Activated CD4-positive, alpha-beta T cell treated with anti-CD3 and anti-CD28 coated beads for 4 hours (primary cell): ENCODE results near the gene TSHZ2.
"Not testable (repeated sequence)": the region's sequence is repeated elsewhere in the genome, so short reads cannot be mapped to it uniquely, and the experiment has no call there.

Experiments
- DNase-seq, 2 donors: peaks; one replicate each; pipeline ENCODE4 v3.0.0-alpha.2; 2020

The TSHZ2 gene

DNA sequence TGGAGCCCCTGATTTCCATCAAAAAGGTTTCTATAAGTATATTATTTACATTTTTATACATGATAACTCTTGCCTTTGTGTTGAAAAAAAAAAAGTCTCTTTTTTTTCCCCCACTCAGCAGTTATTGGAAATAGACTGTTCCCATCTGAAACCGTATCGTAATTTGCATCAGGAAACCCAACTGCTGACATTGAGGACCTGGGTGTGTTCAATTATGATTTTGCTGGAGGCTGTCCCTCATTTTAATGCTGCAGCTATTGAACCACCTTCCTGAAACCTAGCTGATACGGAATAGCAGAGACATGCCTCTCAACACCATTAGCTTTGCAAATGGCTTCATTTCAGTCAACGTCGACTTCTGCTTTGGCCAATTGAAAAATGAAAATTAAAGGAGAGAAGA is 522.6 kb downstream of the TSHZ2 start:
- DNase-seq, result no peak

DNA sequence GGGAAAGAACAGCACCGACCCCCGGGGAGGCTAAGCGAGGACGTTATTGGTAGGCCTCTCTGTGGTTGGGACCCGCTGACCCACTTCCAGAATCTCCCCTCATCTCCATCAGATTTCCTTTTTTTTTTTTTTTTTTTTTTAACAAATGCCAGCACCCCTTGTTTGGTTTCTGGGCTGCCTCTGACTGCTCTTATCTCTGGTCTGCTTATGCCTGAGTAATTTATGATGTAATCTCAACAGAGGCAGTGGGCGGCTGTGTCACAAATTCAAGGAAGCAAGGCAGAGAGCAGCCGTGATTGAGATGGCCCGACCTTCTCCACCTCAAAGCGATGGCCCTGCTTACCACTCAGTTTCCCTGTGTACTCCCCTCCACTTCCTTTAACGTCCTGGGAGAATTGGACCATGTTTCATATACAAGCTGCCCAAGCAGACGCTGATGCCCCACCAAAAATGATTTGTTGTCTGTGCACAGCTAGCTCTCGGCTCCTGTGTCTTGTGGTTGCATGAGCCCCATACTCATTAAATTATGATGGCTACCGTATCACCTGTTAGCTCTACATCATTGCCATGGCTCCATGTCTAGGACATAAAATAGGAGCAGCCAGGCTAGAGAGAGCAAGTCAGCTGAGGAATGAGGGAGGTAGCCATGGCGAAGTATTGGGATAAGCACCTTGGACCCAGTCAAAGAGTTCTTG is 523.4 kb downstream of the TSHZ2 start:
- DNase-seq, result no peak

DNA sequence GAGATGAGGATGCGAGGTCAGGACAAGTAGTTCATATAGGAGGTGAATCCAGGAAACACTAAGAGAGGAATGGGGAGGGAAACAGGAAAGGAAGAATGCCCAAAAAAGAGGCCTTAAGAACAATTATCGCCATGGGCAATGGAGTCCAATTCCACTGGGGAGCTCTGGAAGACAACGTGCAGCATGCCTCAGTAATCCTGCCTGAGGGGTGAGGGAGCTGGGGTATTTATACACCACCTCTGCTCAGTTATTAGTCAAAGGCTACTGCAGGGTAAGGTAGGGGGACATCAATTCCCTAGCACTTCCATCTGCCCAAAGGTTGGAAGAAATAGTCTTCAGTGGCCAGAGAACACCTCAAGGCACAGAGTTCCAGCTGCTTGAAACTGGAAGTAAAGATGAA is 525.1 kb downstream of the TSHZ2 start:
- DNase-seq, result no peak

DNA sequence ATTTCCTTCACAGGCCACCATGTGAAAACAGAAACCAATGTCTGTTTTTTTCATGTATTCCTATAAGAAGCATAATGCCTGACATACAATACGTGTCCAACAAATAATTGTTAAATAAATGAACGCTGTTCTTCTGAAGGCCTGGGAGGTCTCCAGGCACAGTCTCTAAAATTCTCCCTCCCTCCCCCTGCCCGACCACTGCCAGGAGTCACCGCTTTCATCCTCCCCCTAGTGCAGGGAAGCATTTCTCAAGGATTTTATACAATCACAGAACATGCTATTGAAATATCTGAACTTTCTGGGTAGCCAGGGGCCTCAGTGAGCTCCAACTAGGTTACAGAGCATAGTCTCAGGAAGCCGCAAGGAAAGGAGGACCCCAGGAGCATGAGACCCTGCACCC is 526.2 kb downstream of the TSHZ2 start:
- DNase-seq, result no peak

DNA sequence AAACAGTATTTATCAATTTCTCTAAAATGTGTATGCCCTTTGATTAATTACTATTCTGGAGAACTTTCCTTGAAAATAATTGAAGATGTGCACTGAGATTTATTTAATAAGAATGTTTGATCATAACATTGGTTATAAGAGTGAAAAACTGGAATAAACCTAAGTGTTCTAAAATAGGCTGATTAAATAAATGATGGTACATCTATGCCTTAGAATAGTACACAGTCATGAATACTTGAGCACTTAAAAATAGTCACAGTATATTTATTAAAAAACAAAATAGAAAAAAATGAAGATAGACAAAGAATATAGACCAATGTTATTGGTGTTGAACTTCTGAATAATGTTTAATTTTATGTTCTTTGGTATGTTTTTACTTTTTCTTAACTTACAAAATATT is 528.5 kb downstream of the TSHZ2 start:
- DNase-seq, result no peak

DNA sequence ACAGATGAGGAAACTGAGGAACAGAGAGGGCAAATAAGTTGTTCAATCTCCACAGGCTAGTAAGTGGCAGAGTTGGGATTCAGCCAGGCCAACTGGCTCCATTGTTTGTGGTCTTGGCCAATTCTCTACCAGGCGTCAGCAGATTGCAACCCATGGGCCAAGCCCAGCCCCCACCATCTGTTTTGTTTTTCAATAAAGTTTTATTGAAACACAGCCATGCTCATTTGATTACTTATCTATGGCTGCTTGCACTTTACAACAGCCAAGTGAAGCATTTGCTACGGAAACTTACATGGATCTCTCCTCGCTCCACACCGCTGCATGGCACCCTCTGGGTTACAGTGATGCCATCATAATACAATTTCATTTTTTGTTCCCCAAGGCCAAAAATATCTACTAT is 530.7 kb downstream of the TSHZ2 start:
- DNase-seq, result no peak

DNA sequence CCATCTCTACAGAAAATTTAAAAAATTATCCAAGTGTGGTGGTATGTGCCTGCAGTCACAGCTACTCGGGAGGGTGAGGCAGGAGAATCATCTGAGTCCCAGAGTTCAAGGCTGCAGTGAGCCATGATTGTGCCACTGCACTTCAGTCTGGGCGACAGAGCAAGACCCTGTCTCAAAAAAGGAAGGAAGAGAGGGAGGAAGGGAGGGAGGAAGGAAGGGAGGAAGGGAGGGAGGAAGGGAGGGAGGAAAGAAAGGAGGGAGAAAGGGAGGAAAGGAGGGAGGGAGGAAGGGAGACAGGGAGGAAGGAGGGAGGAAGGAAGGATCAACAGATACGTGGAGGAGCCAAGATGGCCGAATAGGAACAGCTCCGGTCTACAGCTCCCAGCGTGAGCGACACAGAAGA is 531.4 kb downstream of the TSHZ2 start:
- no peak for DNase-seq

DNA sequence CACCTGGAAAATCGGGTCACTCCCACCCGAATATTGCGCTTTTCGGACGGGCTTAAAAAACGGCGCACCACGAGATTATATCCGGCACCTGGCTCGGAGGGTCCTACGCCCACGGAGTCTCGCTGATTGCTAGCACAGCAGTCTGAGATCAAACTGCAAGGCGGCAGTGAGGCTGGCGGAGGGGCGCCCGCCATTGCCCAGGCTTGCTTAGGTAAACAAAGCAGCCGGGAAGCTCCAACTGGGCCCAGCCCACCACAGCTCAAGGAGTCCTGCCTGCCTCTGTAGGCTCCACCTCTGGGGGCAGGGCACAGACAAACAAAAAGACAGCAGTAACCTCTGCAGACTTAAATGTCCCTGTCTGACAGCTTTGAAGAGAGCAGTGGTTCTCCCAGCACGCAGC is 531.9 kb downstream of the TSHZ2 start:
- DNase-seq, result not testable (repeated sequence)

DNA sequence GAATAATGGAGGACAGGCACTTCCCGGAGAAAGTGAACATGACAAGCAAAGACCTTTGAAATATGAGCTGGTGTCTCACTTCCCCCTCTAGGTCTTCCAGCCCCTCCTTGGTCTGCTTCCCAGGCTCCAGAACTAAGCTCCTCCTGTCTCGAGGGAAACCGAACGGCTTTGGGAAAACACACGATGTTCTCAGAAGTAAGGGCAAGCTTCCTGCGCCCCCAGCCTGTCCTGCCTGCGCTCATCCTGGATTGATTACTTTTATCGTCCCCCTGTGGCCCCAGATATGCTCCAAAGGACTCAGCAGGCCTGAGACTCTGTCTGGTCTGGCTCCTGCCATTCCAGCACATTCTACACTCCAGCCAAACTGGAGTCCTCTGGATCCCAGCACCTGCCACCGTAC is 538.1 kb downstream of the TSHZ2 start:
- no peak for DNase-seq

DNA sequence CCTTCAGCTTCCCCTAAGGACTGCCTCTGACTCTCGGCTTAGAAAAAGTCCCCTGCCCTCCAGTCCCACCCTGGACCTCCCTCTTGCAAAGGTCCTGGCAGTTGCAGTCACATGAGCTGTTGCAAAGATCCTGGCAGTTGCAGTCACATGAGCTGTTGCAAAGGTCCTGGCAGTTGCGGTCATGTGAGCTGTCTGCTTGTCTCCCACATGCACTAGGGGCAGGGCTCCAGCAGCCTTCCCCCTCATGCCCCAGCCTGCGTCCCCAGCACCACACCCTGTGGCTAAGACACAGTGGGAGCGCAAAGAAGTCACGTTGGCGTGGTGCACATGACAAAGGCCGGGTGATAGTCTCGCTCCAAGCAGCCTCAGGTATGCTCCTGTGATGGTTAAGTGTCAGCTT is 538.5 kb downstream of the TSHZ2 start:
- DNase-seq, result no peak

DNA sequence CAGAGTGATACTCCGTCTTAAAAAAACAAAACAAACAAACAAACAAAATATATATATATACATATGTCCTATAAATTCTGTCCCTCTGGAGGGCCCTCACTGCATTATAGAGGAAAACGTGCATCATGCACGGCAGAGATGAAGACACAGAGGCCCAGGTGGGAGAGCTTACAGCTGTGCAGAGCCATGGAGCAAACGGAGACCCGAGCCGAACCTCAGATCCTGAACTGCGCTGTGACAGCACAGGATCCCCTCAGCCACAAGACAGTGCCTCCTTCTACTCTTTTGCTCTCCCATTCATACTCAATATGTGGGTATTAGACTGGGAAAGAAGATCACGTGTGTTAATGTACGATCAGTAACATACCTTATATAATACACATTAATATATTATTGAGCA is 539.9 kb downstream of the TSHZ2 start:
- no peak for DNase-seq

DNA sequence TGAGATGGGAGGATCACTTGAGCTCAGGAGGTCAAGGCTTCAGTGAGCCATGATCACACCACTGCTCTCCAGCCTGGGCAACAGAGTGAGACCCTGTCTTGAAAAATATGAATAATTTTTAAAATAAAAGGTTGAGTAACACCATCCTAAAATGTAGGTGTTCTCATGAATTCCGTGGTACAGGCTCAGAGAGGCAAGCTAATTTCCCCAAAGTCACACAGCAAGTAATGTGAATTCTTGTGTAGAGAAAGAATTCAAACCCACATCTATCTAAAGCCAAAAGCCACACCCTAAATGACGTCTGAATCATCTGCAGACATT is 541.0 kb downstream of the TSHZ2 start:
- no peak for DNase-seq

DNA sequence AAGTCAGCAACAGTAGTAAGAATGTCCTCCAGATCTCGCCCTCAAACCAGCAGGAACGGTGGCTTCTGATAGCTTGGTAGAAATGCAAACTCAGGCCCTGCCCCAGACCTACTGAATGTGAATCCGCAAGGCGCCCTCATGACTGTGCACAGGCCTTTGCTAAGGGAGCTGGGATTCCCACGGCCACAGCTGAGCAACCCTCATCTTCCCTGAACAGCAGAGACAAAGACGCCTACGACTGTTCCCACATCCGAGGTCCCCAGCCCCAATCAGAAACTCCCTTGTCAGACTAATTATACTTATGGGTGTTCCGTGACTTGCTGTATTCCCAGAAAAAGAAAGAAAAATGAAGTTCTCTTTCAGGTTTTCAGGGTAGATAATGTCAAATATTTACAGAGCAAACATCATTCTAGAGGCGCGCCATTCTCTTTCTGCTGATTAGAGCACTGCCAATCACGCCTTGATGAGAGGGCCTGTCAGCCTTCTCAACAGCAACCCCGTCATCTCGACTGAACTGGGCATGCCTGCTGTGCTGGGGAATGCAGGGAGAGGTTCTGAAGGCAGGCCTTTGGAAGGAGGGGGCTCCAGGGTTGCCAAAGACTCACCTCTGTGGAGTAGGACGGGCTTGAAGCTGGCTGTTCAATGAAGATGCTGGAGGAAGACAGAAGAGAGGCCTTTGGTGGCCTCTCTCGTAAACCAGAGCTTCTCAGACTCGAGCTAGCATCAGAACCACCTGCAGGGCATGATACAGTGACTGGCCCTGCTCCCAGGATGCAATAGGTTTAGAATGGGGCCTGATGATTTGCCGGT is 541.5 kb downstream of the TSHZ2 start:
- no peak for DNase-seq

DNA sequence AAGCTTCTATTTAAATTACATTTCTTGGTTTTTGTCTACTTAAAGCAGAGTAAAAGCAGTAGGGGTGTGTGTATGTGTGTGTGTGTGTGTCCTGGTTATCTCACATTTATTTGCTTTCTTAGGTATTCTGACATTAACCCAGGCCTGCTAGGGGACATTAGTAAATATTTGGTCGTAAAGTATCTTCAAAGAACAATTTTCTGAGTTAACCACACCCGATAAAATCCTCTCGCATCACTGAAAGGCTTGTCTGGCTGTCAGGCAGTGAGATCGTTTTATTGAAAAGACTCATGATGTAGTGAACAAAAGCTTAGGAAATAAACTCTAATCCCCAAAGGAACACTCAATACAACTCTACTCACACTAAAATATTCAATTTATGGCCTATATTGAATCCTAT is 543.6 kb downstream of the TSHZ2 start:
- no peak for DNase-seq

DNA sequence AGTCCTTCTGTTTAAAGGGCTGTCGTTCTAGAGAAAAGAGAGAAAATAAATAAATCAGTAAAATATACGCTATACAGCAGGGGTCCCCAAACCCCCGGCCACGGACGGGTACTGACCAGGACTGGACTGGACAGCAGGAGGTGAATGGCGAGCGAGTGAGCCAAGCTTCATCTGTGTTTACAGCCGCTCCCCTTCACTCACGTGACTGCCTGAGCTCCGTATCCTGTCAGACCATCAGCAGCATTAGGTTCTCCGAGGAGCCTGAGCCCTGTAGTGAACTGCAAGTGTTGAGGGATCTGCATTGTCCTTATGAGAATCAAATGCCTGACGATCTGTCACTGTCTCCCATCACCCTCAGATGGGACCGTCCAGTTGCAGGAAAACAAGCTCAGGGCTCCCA is 545.0 kb downstream of the TSHZ2 start:
- no peak for DNase-seq

DNA sequence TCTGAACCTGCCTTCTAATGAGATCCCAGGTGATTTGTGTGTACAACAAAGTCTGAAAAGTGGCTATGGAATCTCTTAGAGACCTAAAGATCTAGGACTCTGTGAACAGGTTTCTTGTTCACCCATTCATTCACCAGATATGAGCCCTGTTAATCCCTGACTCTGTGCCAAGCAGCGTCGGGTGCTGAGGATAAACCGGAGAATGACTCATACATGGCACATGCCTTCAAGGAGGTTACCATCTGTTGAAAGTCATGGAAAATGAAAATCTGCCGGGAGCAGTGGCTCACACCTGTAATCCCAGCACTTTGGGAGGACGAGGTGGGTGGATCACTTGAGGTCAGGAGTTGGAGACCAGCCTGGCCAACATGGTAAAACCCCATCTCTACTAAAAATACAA is 549.3 kb downstream of the TSHZ2 start:
- DNase-seq, result not testable (repeated sequence)

DNA sequence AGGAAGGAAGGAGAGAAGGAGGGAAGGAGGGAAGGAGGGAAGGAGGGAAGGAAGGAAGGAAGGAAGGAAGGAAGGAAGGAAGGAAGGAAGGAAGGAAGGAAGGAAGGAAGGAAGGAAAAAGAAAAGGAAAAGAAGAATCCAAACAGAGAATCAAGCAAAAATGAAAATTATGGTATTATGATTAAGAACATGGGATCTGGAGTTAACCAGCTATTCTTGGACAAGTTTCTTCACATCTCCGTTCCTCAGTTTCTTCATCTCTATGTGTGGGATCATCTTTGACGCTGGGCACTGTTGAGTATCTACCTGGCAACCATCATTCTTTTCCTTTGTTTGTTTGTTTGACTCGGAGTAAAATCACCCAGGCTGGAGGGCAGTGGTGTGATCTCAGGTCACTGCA is 549.9 kb downstream of the TSHZ2 start:
- DNase-seq, result no peak

DNA sequence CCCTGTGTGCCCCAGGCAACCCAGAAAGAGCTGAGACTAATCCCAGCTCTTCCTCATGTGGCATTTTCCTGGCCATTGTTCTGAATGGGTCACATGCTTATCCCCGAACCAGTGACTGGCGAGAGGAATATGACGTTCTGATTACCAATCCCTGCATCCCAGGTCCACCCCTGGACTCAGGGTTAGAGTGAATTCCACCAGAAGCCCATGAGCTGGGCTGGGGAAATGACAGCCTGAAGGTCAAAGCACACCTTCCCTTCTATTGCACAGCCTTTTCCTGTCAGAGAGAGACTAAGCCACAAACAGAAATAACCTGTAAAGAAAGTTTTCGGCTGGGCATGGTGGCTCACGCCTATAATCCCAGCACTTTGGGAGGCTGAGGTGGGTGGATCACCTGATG is 550.5 kb downstream of the TSHZ2 start:
- DNase-seq, result no peak

DNA sequence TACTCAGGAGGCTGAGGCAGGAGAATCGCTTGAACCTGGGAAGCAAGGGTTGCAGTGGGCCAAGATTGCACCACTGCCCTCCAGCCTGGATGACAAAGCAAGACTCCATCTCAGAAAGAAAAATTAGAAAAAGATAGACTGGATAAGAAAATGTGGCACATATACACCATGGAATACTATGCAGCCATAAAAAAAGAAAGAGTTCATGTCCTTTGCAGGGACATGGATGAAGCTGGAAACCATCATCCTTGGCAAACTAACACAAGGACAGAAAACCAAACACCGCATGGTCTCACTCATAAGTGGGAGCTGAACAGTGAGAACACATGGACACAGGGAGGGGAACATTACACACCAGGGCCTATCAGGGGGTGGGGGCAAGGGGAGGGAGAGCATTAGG is 551.5 kb downstream of the TSHZ2 start:
- not testable (repeated sequence) for DNase-seq

DNA sequence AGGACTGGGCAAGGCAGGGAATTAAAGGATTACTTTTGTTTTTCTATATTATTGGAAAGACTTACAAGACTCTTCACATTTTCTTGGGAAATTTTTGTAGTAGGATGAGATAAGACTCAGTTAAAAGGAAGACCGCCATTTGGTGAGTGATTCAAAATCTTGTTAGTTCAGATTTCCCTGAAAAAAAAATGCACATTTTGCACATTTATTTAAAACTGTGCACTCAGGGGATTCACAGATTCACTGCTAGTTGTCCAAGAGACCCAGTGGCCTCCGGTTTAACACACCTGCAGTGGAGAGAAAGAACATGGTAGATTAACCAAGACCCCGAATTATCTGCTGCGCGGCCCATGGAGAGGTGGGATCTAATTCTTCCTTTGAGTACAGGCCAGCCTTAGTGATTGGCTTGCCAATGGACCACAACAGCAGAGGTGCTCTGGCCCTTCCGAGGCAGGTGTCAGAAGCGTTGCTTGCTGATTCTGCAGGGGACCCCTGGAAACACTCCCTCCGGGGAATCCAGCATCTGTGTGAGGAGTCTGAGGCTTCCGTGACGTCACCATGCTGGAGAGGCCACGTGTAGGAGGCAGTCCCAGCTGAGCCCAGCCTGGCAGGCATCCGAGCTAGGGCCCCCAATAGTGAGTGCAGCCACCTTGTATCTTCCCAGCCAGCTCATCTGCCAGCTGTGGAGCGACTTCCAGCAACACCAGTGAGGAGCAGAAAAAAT is 552.6 kb downstream of the TSHZ2 start:
- DNase-seq, result no peak

DNA sequence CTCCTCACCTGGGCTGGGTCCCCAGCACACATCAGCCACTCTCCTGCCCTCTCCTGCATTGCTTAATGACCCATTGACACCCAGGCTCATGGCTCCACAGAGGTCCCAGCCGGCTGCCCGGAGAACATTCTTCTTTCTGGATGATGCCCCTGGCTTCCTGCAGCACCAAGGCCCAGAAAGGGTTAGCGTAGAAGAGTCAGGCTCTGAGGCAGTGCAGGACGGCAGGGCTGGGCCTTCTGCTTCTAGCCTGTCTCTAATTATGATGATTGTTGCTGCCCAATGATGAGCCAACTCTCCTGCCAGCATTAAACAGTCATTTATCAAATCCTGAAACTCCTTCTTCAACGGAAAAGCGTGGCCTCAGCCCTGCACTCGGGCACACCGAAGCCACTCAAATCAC is 555.0 kb downstream of the TSHZ2 start:
- DNase-seq, result no peak

DNA sequence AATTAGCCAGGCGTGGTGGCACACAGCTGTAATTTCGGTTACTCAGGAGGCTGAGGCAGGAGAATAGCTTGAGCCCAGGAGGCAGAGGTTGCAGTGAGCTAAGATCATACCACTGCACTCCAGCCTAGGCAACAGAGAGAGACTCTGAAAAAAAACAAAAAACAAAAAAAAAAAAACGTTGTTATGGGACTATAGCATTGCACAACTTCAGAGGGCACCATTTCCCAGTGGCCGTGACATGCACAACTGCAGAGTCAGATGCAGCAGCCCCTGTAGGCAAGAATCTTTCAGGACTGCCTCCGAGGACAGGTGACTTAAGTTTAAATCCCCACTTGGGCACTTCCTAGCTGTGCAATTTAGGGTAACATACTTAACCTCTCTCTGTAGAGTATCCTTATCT is 557.5 kb downstream of the TSHZ2 start:
- no peak for DNase-seq

DNA sequence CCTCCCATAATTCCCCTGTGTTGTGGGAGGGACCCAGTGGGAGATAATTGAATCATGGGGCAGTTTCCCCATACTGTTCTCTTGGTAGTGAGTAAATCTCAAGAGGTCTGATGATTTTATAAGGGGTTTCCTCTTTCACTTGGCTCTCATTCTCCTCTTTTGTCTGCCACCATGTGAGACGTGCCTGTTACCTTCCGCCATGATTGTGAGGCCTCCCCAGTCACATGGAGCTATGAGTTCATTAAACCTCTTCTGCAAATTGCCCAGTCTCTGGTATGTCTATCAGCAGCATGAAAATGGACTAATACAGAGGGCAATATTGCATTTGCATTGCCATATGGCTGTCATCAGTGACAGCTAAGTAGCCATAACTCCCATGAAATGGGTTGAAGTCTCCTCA is 558.3 kb downstream of the TSHZ2 start:
- DNase-seq, result no peak

DNA sequence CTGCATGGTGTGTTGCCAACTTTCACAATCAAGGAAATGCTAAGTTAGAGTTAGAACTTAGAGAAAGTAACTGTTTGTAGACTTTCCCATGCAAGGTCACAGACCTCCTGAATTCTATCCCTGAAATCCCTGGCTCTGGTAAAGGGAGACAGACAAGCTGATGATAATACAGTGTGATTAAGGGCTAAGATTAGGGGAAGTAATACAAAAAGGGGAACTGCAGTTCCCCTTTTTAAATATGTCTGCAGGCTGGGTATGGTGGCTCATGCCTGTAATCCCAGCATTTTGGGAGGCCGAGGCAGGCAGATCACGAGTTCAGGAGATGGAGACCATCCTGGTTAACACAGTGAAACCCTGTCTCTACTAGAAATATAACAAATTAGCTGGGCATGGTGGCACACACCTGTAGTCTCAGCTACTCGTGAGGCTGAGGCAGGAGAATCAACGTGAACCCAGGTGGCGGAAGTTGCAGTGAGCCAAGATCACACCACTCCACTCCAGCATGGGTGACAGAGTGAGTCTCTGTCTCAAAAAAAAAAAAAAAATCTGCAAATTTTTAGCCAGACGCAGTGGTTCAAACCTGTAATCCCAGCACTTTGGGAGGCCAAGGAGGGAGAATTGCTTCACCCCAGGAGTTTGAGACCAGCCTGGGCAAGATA is 560.6 kb downstream of the TSHZ2 start:
- not testable (repeated sequence) for DNase-seq
